T47D (cell line): Measurements from ENCODE around the gene SIGLECL1.
"Not testable (repeated sequence)": the region's sequence is repeated elsewhere in the genome, so short reads cannot be mapped to it uniquely, and the experiment has no call there.

ENCODE experiments used
- DNase-seq, 2 experiments: peaks; one replicate each; pipeline versions ENCODE4 v3.0.0 to v3.0.0-alpha.2; 2011 to 2012; ENCODE audit warnings: low read depth in 1 of 2, low spot score in 1 of 2
- JUND ChIP-seq: IDR thresholded peaks from 2 replicates; pipeline ENCODE4 v1.6.1; 2012; ENCODE audit warnings: low read depth
- in situ Hi-C: cut with HindIII; loops from 2 replicates; pipeline ENCODE4 v1.10.0; 2016; ENCODE audit warnings: low sequenced_read_pairs, low pct_unique_long_range_greater_than_20kb

Gene SIGLECL1

GRCh38 chr19:51250786-51251467 is at the start of gene SIGLECL1:
Gene SIGLECL1 (plus strand): TSS chr19:51251080. CDS start chr19:51264073, 12,993 bp downstream.
- in situ Hi-C loops, result no loop called here
- no peak for TF ChIP-seq JUND
- no peak for DNase-seq

GRCh38 chr19:51201712-51202111 is 49.2 kb upstream of the SIGLECL1 start:
- no peak for TF ChIP-seq JUND
- DNase-seq, result no peak
- in situ Hi-C loops, result no loop called here

GRCh38 chr19:51203916-51204315 is 47.0 kb upstream of the SIGLECL1 start:
- no peak for DNase-seq
- no peak for TF ChIP-seq JUND
- in situ Hi-C loops, result no loop called here

- in situ Hi-C loops, result no loop called here
- no peak for TF ChIP-seq JUND
- DNase-seq, result no peak
These were observed 46.6 kb upstream of the SIGLECL1 start for GRCh38 chr19:51204321-51204720.

GRCh38 chr19:51207747-51208146 is 43.1 kb upstream of the SIGLECL1 start:
- TF ChIP-seq JUND, result no peak
- DNase-seq, result no peak
- in situ Hi-C loops, result no loop called here

GRCh38 chr19:51210191-51210784 is 40.6 kb upstream of the SIGLECL1 start:
- in situ Hi-C loops, result no loop called here
- DNase-seq, result no peak
- TF ChIP-seq JUND, result no peak

- in situ Hi-C loops, DNase-seq: not testable (repeated sequence)
These were observed 40.0 kb upstream of the SIGLECL1 start for GRCh38 chr19:51210874-51211361.

- no peak for DNase-seq
- in situ Hi-C loops, result no loop called here
- no peak for TF ChIP-seq JUND
These were observed 39.0 kb upstream of the SIGLECL1 start for GRCh38 chr19:51211833-51212232.

GRCh38 chr19:51219307-51219706 is 31.6 kb upstream of the SIGLECL1 start:
- in situ Hi-C loops, result no loop called here
- TF ChIP-seq JUND, result no peak

GRCh38 chr19:51219971-51220370 is 30.9 kb upstream of the SIGLECL1 start:
- no peak for DNase-seq
- no peak for TF ChIP-seq JUND
- in situ Hi-C loops, result no loop called here

More at GRCh38 chr19:51219307-51219706, 31.6 kb upstream of the SIGLECL1 start:
- no peak for DNase-seq

GRCh38 chr19:51220996-51221395 is 29.9 kb upstream of the SIGLECL1 start:
- TF ChIP-seq JUND, result no peak
- in situ Hi-C loops, result no loop called here
- no peak for DNase-seq

- in situ Hi-C loops, result no loop called here
- DNase-seq, result no peak
- no peak for TF ChIP-seq JUND
These were observed 26.7 kb upstream of the SIGLECL1 start for GRCh38 chr19:51224163-51224641.

- DNase-seq, in situ Hi-C loops: not testable (repeated sequence)
These were observed 25.9 kb upstream of the SIGLECL1 start, which contains the start of gene CD33 for GRCh38 chr19:51224898-51225393. Gene CD33 (plus strand): TSS chr19:51225080. CDS start chr19:51225119, 39 bp downstream.

- DNase-seq, result no peak
- no peak for TF ChIP-seq JUND
- in situ Hi-C loops, result no loop called here
These were observed 24.8 kb upstream of the SIGLECL1 start for GRCh38 chr19:51226067-51226466.
